OCI-LY7 (cell line): ENCODE results near the gene ITGA8. TPM values are rescaled to one million over a fixed set of nuclear protein-coding genes. Genes with fewer than 3 reads are reported as not detected.

Experiments used
- BruUV-seq: library from RNA; stranded (reverse); fragments of 400-500 nt; replicated peaks from 2 replicates; lab custom pipeline; 2021; lab: Mats Ljungman, UMichigan
- CTCF ChIA-PET: fragments of 300-600 bp; sonication (Branson Sonifier 250); formaldehyde crosslinking; loops from one replicate; lab custom pipeline; 2022; ENCODE audit warnings: antibody characterized with exemption; ENCODE audit not compliant: unreplicated experiment; lab: Charles Lee
- POLR2A ChIA-PET: fragments of 300-600 bp; sonication (Branson Sonifier 250); formaldehyde crosslinking; loops from one replicate; lab custom pipeline; 2022; ENCODE audit warnings: antibody characterized with exemption; lab: Charles Lee
- DNase-seq: peaks from one replicate; pipeline ENCODE4 v3.0.0-alpha.2; 2015; ENCODE audit warnings: low spot score
- H2AFZ ChIP-seq: fragments of 200-600 bp; sonication (generic), shearing (Covaris generic); 2 replicates; pipeline ENCODE4 v1.6.1; 2014; ENCODE audit warnings: mild to moderate bottlenecking, antibody characterized with exemption, low read length, moderate library complexity
- H3K27ac ChIP-seq: fragments of 200-600 bp; sonication (generic); 2 replicates; pipeline ENCODE4 v1.5.1; 2014; ENCODE audit warnings: mixed run types, low read depth, mild to moderate bottlenecking, moderate library complexity, low read length, inconsistent platforms; ENCODE audit not compliant: poor library complexity, severe bottlenecking
- H3K36me3 ChIP-seq: fragments of 200-600 bp; sonication (generic); 2 replicates; pipeline ENCODE4 v1.6.1; 2014; ENCODE audit warnings: mild to moderate bottlenecking, antibody characterized with exemption, low read length, moderate library complexity, mixed read lengths; ENCODE audit not compliant: insufficient read depth
- H3K4me1 ChIP-seq: fragments of 200-600 bp; sonication (generic); 2 replicates; pipeline ENCODE4 v1.5.1; 2014; ENCODE audit warnings: mild to moderate bottlenecking, low read length; ENCODE audit not compliant: insufficient read depth, poor library complexity, severe bottlenecking
- H3K4me2 ChIP-seq: fragments of 200-600 bp; sonication (generic); 2 replicates; pipeline ENCODE4 v1.6.1; 2014; ENCODE audit warnings: mild to moderate bottlenecking, low read length
- H3K4me3 ChIP-seq: fragments of 200-600 bp; sonication (generic); 2 replicates; pipeline ENCODE4 v1.5.1; 2014; ENCODE audit warnings: mild to moderate bottlenecking, low read depth, low read length; ENCODE audit not compliant: poor library complexity, severe bottlenecking
- H3K79me2 ChIP-seq: fragments of 200-600 bp; sonication (generic); 2 replicates; pipeline ENCODE4 v1.6.1; 2016; ENCODE audit warnings: low read depth, mild to moderate bottlenecking, low read length, moderate library complexity, mixed read lengths; ENCODE audit not compliant: insufficient read depth
- H3K9me2 ChIP-seq: fragments of 200-600 bp; sonication (generic); 2 replicates; pipeline ENCODE4 v1.6.1; 2016; ENCODE audit warnings: mild to moderate bottlenecking, low read length, mixed read lengths; ENCODE audit not compliant: insufficient read depth
- H3K9me3 ChIP-seq: fragments of 200-600 bp; sonication (generic); 2 replicates; pipeline ENCODE4 v1.6.1; 2014; ENCODE audit warnings: mild to moderate bottlenecking, mixed run types, low read length, mixed read lengths
- H4K20me1 ChIP-seq: fragments of 200-600 bp; sonication (generic); 2 replicates; pipeline ENCODE4 v1.6.1; 2014; ENCODE audit warnings: mild to moderate bottlenecking, antibody characterized with exemption, low read length, moderate library complexity, mixed read lengths; ENCODE audit not compliant: insufficient read depth
- EZH2phosphoT487 ChIP-seq: fragments of 200-600 bp; sonication (generic); IDR thresholded peaks from 2 replicates; pipeline ENCODE4 v1.6.1; 2018; ENCODE audit warnings: low read depth, borderline replicate concordance, mild to moderate bottlenecking, mixed run types, antibody characterized with exemption, low read length, moderate library complexity, mixed read lengths
- intact Hi-C: fragments of 100-400 bp; cut with micrococcal nuclease; formaldehyde crosslinking; loops from one replicate; pipeline ENCODE4 v1.10.0; 2022; ENCODE audit not compliant: unreplicated experiment
- total RNA-seq, 2 experiments: library from RNA; depleted of rRNA in 1 of 2; stranded (reverse); fragments of >200 nt in 1 of 2; shearing (Covaris generic) in 1 of 2; gene quantifications; 2 replicates each; pipeline ENCODE4 v1.2.3, GENCODE V29; 2014 to 2022
- TF ChIP-seq, protein P1 (sequence below): fragments of 200-600 bp; sonication (generic); conservative IDR thresholded peaks from 2 replicates; pipeline ENCODE4 v1.5.1; 2014; ENCODE audit warnings: mild to moderate bottlenecking, antibody characterized with exemption, low read length, moderate library complexity, mixed read lengths

ITGA8 gene
- total RNA-seq, 2 experiments from 2014 or later: not detected

DNA sequence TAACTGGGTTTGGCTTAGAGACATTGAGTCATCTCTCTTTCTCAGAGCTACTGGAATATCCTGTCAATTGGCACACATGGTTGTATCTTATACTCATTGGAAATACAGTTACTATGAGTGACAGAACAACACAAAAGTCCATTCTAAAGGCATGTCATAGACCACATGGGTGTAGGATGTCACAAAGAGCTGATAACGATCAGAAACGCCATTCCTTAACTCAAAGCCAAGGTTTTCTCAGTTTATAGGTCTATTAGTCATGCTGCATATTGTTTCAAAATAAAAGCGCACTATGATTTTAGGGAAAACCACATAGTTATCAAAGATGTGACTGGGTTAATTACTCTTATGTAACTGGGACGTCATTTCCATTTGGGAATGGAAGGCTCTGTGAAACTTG lies 201.5 kb downstream of the ITGA8 start:
- TF ChIP-seq, protein P1, sequence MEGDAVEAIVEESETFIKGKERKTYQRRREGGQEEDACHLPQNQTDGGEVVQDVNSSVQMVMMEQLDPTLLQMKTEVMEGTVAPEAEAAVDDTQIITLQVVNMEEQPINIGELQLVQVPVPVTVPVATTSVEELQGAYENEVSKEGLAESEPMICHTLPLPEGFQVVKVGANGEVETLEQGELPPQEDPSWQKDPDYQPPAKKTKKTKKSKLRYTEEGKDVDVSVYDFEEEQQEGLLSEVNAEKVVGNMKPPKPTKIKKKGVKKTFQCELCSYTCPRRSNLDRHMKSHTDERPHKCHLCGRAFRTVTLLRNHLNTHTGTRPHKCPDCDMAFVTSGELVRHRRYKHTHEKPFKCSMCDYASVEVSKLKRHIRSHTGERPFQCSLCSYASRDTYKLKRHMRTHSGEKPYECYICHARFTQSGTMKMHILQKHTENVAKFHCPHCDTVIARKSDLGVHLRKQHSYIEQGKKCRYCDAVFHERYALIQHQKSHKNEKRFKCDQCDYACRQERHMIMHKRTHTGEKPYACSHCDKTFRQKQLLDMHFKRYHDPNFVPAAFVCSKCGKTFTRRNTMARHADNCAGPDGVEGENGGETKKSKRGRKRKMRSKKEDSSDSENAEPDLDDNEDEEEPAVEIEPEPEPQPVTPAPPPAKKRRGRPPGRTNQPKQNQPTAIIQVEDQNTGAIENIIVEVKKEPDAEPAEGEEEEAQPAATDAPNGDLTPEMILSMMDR: no peak
- TF ChIP-seq EZH2phosphoT487: no peak
- no peak overlapping the region for H3K4me2 ChIP-seq
- no peak overlapping the region for H3K4me3 ChIP-seq
- no peaks in the 10 kb centered on the region for H3K36me3 ChIP-seq
- H3K9me2 ChIP-seq: no peaks in the 10 kb centered on the region
- H3K9me3 ChIP-seq: no peaks in the 10 kb centered on the region
- H4K20me1 ChIP-seq: no peaks in the 10 kb centered on the region
- ChIA-PET POLR2A (interaction anchor here (0.7 kb wide), 1 partner anchor 1105 kb away, joined by 3 read pairs; no protein-coding TSS in a partner anchor), CTCF (no interaction called here)
- BruUV-seq: no TSS peak
- no peaks in the 10 kb centered on the region for H3K4me1 ChIP-seq
- intact Hi-C loops: no loop called here
- H2AFZ ChIP-seq: no peak overlapping the region
- no peak for DNase-seq
- no peaks in the 10 kb centered on the region for H3K79me2 ChIP-seq
- no peak overlapping the region for H3K27ac ChIP-seq

DNA sequence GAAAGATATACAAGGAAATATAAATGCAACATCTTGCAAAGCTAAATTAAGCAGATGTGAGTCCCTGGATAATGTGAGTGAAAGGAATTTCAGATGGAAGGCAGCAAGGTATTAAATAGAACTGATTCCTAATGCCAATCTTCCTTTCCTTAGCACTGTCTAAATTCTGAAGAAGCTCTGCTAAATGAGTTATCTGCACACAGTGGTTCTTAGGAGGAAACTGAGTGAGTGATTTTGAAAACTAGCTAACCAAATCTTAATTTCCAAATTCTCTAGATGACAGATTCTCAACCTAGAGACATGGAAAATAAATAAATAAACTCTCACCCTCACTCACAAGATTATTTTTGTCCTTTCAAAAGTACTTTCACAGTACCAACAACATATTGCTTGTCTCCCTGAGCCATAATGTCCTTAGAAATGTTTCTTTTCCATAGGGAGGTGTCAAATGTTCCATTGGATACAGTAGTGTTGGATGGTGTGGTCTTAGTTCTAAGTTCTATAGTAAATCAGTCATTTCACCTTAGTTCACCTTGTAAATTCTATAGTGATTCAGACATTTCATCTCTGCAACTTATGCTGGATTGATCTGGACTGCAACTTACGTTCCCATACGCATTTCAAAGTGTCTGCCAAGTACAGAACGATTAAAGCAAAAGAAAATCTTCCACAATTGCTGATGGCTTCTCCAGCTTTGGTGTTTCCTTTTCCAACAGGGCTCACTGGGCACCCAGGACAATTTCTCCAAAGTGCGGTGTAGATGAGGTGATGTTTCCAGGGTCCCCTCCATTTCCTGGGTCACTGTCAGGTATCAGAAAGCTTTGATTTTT lies 203.3 kb downstream of the ITGA8 start:
- no peaks in the 10 kb centered on the region for H3K9me3 ChIP-seq
- POLR2A ChIA-PET: interaction anchor here (1.0 kb wide), 1 partner anchor 10 kb away, joined by 3 read pairs; no protein-coding TSS in a partner anchor
- no peaks in the 10 kb centered on the region for H3K36me3 ChIP-seq
- intact Hi-C loops: no loop called here
- H3K4me3 ChIP-seq: no peak overlapping the region
- H3K9me2 ChIP-seq: no peaks in the 10 kb centered on the region
- H3K27ac ChIP-seq: no peak overlapping the region
- BruUV-seq: no TSS peak
- H3K79me2 ChIP-seq: no peaks in the 10 kb centered on the region
- H4K20me1 ChIP-seq: no peaks in the 10 kb centered on the region
- CTCF ChIA-PET: no interaction called here
- TF ChIP-seq, protein P1: no peak
- TF ChIP-seq EZH2phosphoT487: no peak
- no peak overlapping the region for H3K4me2 ChIP-seq
- no peak for DNase-seq
- no peak overlapping the region for H2AFZ ChIP-seq
- H3K4me1 ChIP-seq: no peaks in the 10 kb centered on the region

DNA sequence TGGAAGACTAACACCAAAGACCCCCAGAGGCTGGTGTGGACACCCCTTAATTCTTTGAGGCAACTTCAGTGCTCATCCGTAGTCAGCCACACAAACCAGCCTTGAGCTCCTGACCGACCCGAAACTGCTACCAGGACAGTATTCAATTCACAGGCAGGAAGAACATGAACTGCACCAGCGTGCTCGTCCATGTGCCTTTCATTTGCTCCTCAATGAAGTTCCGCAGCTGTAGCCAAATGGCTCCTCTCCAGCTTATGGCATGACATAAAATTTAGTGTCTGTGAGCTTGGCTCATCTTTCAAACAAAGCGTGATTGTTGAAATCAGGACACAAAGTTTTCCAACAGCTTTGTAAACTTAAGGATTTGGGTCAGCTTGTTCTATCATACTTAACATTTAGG lies 204.5 kb downstream of the ITGA8 start:
- TF ChIP-seq, protein P1: no peak
- TF ChIP-seq EZH2phosphoT487: no peak
- intact Hi-C loops: no loop called here

More for the DNA sequence above, 204.5 kb downstream of the ITGA8 start:
- Histone ChIP-seq H3K36me3 (no peaks in the 10 kb centered on the region), H3K9me2 (no peaks in the 10 kb centered on the region), H2AFZ (no peak overlapping the region), H3K4me1 (no peaks in the 10 kb centered on the region), H3K4me3 (no peak overlapping the region), H4K20me1 (no peaks in the 10 kb centered on the region), H3K9me3 (no peaks in the 10 kb centered on the region), H3K4me2 (no peak overlapping the region), H3K27ac (no peak overlapping the region), H3K79me2 (no peaks in the 10 kb centered on the region)
- CTCF ChIA-PET: no interaction called here
- POLR2A ChIA-PET: interaction anchor here (0.7 to 1.0 kb wide), 4 partner anchors 8 to 759 kb away, joined by 3 to 4 read pairs (median 3); no protein-coding TSS in a partner anchor
- no peak for DNase-seq
- no TSS peak for BruUV-seq
